ENCODE results near the gene OPA3. TPM values are rescaled to one million over a fixed set of nuclear protein-coding genes. Genes with fewer than 3 reads are reported as not detected.

Gene OPA3
- total RNA-seq, 2 experiments from 2014 or later = 13.7 to 14.3 TPM

DNA sequence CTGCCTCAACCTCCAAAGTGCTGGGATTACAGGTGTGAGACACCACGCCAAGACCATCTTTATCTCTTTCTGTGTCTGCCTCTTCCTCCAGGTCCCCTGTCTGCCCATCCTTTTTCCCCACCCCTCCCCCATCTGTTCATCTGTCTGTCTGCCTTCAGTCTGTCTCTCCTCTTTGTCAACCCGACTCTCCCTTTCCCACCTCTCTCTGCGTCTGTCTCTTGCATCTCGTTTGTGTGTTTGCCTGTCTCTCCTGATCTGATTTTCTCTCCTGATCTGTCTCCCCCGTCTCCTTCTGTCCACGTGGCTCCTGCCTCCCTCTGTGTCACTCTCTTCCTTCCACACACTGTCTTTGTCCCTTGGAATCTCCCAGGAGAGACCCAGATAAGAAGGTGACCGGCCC lies 67.4 kb downstream of the OPA3 start:
- Mint-ChIP-seq H3K27me3 (no peaks in the 10 kb centered on the region), H3K27ac (peak overlapping the region; percentile 9), H3K4me3 (no peak overlapping the region), H3K4me1 (ENCODE audit: low read depth) (peaks cover 36% of the 10 kb centered on the region), H3K9me3 (no peaks in the 10 kb centered on the region), H3K36me3 (ENCODE audit: low read depth) (peaks cover 32% of the 10 kb centered on the region)
- DNase-seq (no peak), ATAC-seq (no peak)
- ChIA-PET CTCF (interaction anchor here (2.4 kb wide), 1 partner anchor 32 kb away, joined by 7 read pairs; no protein-coding TSS in a partner anchor), POLR2A (no interaction called here)
- intact Hi-C loops (cut with micrococcal nuclease) = no loop called here
- TF ChIP-seq, protein P1, sequence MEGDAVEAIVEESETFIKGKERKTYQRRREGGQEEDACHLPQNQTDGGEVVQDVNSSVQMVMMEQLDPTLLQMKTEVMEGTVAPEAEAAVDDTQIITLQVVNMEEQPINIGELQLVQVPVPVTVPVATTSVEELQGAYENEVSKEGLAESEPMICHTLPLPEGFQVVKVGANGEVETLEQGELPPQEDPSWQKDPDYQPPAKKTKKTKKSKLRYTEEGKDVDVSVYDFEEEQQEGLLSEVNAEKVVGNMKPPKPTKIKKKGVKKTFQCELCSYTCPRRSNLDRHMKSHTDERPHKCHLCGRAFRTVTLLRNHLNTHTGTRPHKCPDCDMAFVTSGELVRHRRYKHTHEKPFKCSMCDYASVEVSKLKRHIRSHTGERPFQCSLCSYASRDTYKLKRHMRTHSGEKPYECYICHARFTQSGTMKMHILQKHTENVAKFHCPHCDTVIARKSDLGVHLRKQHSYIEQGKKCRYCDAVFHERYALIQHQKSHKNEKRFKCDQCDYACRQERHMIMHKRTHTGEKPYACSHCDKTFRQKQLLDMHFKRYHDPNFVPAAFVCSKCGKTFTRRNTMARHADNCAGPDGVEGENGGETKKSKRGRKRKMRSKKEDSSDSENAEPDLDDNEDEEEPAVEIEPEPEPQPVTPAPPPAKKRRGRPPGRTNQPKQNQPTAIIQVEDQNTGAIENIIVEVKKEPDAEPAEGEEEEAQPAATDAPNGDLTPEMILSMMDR (IDR thresholded peaks at IDR 0.05) = no peak

DNA sequence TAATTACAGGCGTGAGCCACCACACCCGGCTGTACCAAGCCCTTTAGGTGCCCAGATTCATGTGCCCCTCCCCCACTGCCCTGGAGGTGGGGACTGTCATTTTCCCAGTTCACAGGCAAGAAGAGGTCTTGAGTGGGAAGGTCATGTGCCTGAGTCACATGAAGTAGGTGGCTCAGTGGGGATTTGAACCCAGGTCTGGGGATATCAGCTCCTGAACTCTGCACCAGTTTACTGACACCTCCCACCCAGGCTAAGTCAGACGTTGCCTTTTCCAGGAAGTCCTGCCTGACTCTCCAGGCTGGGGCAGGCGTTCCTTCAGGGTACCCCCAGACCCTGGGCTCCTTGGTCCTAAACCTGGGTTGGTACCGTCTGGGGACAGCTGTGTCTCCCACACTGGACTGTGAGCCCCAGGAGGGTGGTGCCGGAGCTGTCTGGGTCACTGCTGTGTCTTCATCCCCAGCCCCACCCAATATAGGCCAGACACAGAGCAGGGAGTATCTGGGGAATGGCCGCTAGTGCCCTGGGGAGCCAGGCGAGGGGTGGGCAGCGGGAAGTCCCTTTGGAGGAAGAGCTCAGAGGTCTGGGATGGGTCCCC lies 68.7 kb downstream of the OPA3 start:
- TF ChIP-seq, protein P1 (IDR thresholded peaks at IDR 0.05) = no peak
- Mint-ChIP-seq H3K4me1 (ENCODE audit: low read depth) (peaks cover 48% of the 10 kb centered on the region), H3K9me3 (no peaks in the 10 kb centered on the region), H3K4me3 (no peak overlapping the region), H3K27ac (peak overlapping the region; percentile 91), H3K27me3 (no peaks in the 10 kb centered on the region), H3K36me3 (ENCODE audit: low read depth) (peaks cover 36% of the 10 kb centered on the region)
- intact Hi-C loops (cut with micrococcal nuclease) = no loop called here
- CTCF ChIA-PET = interaction anchor here (0.8 to 2.4 kb wide), 9 partner anchors 11 to 165 kb away, joined by 3 to 8 read pairs (median 4); no protein-coding TSS in a partner anchor
- DNase-seq (peak; percentile 31), ATAC-seq (no peak)
- POLR2A ChIA-PET = interaction anchor here (0.7 to 2.2 kb wide), 5 partner anchors 20 to 177 kb away, joined by 3 to 7 read pairs (median 3); partner anchors contain the start of gene QPCTL

GRCh38 chr19:45515081-45515624 lies 69.4 kb downstream of the OPA3 start:
- intact Hi-C loops (cut with micrococcal nuclease) = no loop called here
- POLR2A ChIA-PET = interaction anchor here (0.9 to 2.2 kb wide), 5 partner anchors 9 to 178 kb away, joined by 3 to 7 read pairs (median 4); partner anchors contain the start of gene QPCTL
- Mint-ChIP-seq H3K4me3 (peak overlapping the region; percentile 24), H3K27ac (peak overlapping the region; percentile 91), H3K4me1 (ENCODE audit: low read depth) (peaks cover 55% of the 10 kb centered on the region), H3K36me3 (ENCODE audit: low read depth) (peaks cover 36% of the 10 kb centered on the region), H3K27me3 (no peaks in the 10 kb centered on the region), H3K9me3 (no peaks in the 10 kb centered on the region)
- ATAC-seq (peak; percentile 56), DNase-seq (peak; percentile 26)
- CTCF ChIA-PET = interaction anchor here (1.1 to 2.4 kb wide), 8 partner anchors 12 to 166 kb away, joined by 3 to 8 read pairs (median 4); no protein-coding TSS in a partner anchor
- TF ChIP-seq, protein P1 (IDR thresholded peaks at IDR 0.05) = no peak

GRCh38 chr19:45514376-45515051 lies 70.1 kb downstream of the OPA3 start:
- ATAC-seq = peak; percentile 61
- H3K27me3 Mint-ChIP-seq = no peaks in the 10 kb centered on the region
- H3K4me1 Mint-ChIP-seq (ENCODE audit: low read depth) = peaks cover 61% of the 10 kb centered on the region
- H3K9me3 Mint-ChIP-seq = no peaks in the 10 kb centered on the region
- H3K27ac Mint-ChIP-seq = peak overlapping the region; percentile 91
- intact Hi-C loops (cut with micrococcal nuclease) = no loop called here
- peak overlapping the region; percentile 55 for H3K4me3 Mint-ChIP-seq
- TF ChIP-seq, protein P1 (IDR thresholded peaks at IDR 0.05) = no peak
- ChIA-PET CTCF (interaction anchor here (1.1 to 2.4 kb wide), 6 partner anchors 30 to 167 kb away, joined by 4 to 8 read pairs (median 4); no protein-coding TSS in a partner anchor), POLR2A (interaction anchor here (1.1 to 2.2 kb wide), 3 partner anchors 10 to 178 kb away, joined by 3 to 7 read pairs (median 4); partner anchors contain the start of gene QPCTL)
- H3K36me3 Mint-ChIP-seq (ENCODE audit: low read depth) = peaks cover 36% of the 10 kb centered on the region
- no peak for DNase-seq
